IMR-90 (cell line): ENCODE results near the gene B4GALNT2. TPM values are rescaled to one million over a fixed set of nuclear protein-coding genes. Genes with fewer than 3 reads are reported as not detected.

Experiments used
- ATAC-seq: fragments of 200-7000 bp; cut with Tn5 transposase; 2 replicates; pipeline ENCODE4 v1.9.1; 2020; ENCODE audit warnings: low read depth, mild to moderate bottlenecking, moderate library complexity
- BruUV-seq: library from RNA; stranded (reverse); fragments of 400-500 nt; replicated peaks from 2 replicates; lab custom pipeline; 2021; lab: Mats Ljungman, UMichigan
- CTCF ChIA-PET: fragments of 300-600 bp; formaldehyde crosslinking; extraction: SDS; loops from one replicate; lab custom pipeline; 2021; ENCODE audit warnings: antibody characterized with exemption; lab: Yijun Ruan, JAX
- POLR2A ChIA-PET: fragments of 300-600 bp; sonication (Branson Sonifier 250); formaldehyde crosslinking; loops from one replicate; lab custom pipeline; 2022; ENCODE audit warnings: antibody characterized with exemption; ENCODE audit not compliant: unreplicated experiment; lab: Charles Lee
- DNase-seq: peaks from one replicate; pipeline ENCODE4 v3.0.0; 2013
- H2AFZ ChIP-seq: replicated peaks from 2 replicates; pipeline ENCODE3; 2013; ENCODE audit warnings: low read length, mild to moderate bottlenecking; ENCODE audit not compliant: poor library complexity
- H2AK5ac ChIP-seq: 2 replicates; pipeline ENCODE4 v1.6.1; 2013; ENCODE audit warnings: low read depth, low read length, inconsistent platforms
- H2AK9ac ChIP-seq: replicated peaks from 2 replicates; pipeline ENCODE3; 2013; ENCODE audit warnings: mild to moderate bottlenecking, low read depth, low read length, moderate library complexity; ENCODE audit not compliant: poor library complexity
- H2BK120ac ChIP-seq: 2 replicates; pipeline ENCODE4 v1.6.1; 2013; ENCODE audit warnings: low read depth, low read length, inconsistent platforms
- H2BK15ac ChIP-seq: 3 replicates; pipeline ENCODE4 v1.6.1; 2013; ENCODE audit warnings: low read depth, low read length, inconsistent platforms
- H2BK20ac ChIP-seq: 2 replicates; pipeline ENCODE4 v1.6.1; 2013; ENCODE audit warnings: low read depth, mild to moderate bottlenecking, inconsistent platforms, low read length, moderate library complexity
- H2BK5ac ChIP-seq: 2 replicates; pipeline ENCODE4 v1.6.1; 2013; ENCODE audit warnings: mild to moderate bottlenecking, low read depth, low read length, inconsistent platforms; ENCODE audit not compliant: poor library complexity, severe bottlenecking
- H3K14ac ChIP-seq: replicated peaks from 2 replicates; pipeline ENCODE4 v1.6.1; 2013; ENCODE audit warnings: low read depth, low read length, inconsistent platforms
- H3K18ac ChIP-seq: 2 replicates; pipeline ENCODE4 v1.6.1; 2013; ENCODE audit warnings: low read depth, low read length, control low read depth
- H3K23ac ChIP-seq: 2 replicates; pipeline ENCODE4 v1.6.1; 2013; ENCODE audit warnings: low read depth, low read length, inconsistent platforms
- H3K27ac ChIP-seq: 2 replicates; pipeline ENCODE4 v1.5.1; 2013; ENCODE audit warnings: mild to moderate bottlenecking, control low read depth, low read length; ENCODE audit not compliant: insufficient read depth
- H3K27me3 ChIP-seq: 2 replicates; pipeline ENCODE4 v1.6.1; 2013; ENCODE audit warnings: low read length; ENCODE audit not compliant: control insufficient read depth, insufficient read depth
- H3K36me3 ChIP-seq: 2 replicates; pipeline ENCODE4 v1.6.1; 2013; ENCODE audit warnings: low read length, mixed read lengths; ENCODE audit not compliant: control insufficient read depth, insufficient read depth
- H3K4ac ChIP-seq: 2 replicates; pipeline ENCODE4 v1.6.1; 2013; ENCODE audit warnings: low read depth, low read length, inconsistent platforms
- H3K4me1 ChIP-seq: 2 replicates; pipeline ENCODE4 v1.6.1; 2013; ENCODE audit warnings: low read length, mixed read lengths; ENCODE audit not compliant: control insufficient read depth, insufficient read depth
- H3K4me2 ChIP-seq: 2 replicates; pipeline ENCODE4 v1.6.1; 2013; ENCODE audit warnings: low read depth, mild to moderate bottlenecking, control low read depth, low read length, moderate library complexity
- H3K4me3 ChIP-seq: 2 replicates; pipeline ENCODE4 v1.5.1; 2013; ENCODE audit warnings: low read depth, mild to moderate bottlenecking, control low read depth, low read length, moderate library complexity; ENCODE audit not compliant: insufficient read depth
- H3K56ac ChIP-seq: 2 replicates; pipeline ENCODE4 v1.6.1; 2013; ENCODE audit warnings: low read length, inconsistent platforms; ENCODE audit not compliant: insufficient read depth; ENCODE audit errors: extremely low read depth
- H3K79me1 ChIP-seq, 2 experiments: 2 replicates each; pipeline ENCODE4 v1.6.1; 2013; ENCODE audit warnings: low read length in 2 of 2, inconsistent platforms in 1 of 2, low read depth in 1 of 2
- H3K9ac ChIP-seq: 2 replicates; pipeline ENCODE4 v1.6.1; 2013; ENCODE audit warnings: low read depth, low read length, control low read depth
- H3K9me1 ChIP-seq: 2 replicates; pipeline ENCODE4 v1.6.1; 2013; ENCODE audit warnings: low read length, inconsistent platforms; ENCODE audit not compliant: insufficient read depth
- H3K9me3 ChIP-seq: 2 replicates; pipeline ENCODE4 v1.6.1; 2013; ENCODE audit warnings: low read length; ENCODE audit not compliant: control insufficient read depth, insufficient read depth
- H4K20me1 ChIP-seq: 2 replicates; pipeline ENCODE4 v1.6.1; 2013; ENCODE audit warnings: low read length, inconsistent platforms; ENCODE audit not compliant: insufficient read depth
- H4K5ac ChIP-seq: 2 replicates; pipeline ENCODE4 v1.6.1; 2013; ENCODE audit warnings: mild to moderate bottlenecking, low read depth, low read length, control low read depth
- H4K8ac ChIP-seq, 2 experiments: 2 replicates each; pipeline ENCODE4 v1.6.1; 2013; ENCODE audit warnings: low read depth in 2 of 2, low read length in 2 of 2, control low read depth in 1 of 2, inconsistent platforms in 1 of 2
- H4K91ac ChIP-seq: 2 replicates; pipeline ENCODE4 v1.6.1; 2013; ENCODE audit warnings: low read depth, low read length, inconsistent platforms; ENCODE audit not compliant: insufficient read depth
- BHLHE40 ChIP-seq: fragments of 150-350 bp; IDR thresholded peaks from 2 replicates; pipeline ENCODE4 v1.6.1; 2016; ENCODE audit warnings: mild to moderate bottlenecking, low read depth, low read length
- CEBPB ChIP-seq: IDR thresholded peaks from 2 replicates; pipeline ENCODE4 v1.6.1; 2012; ENCODE audit warnings: low read depth, low read length, improper control_type of control experiment
- CHD1 ChIP-seq: IDR thresholded peaks from 2 replicates; pipeline ENCODE4 v1.6.1; 2012; ENCODE audit warnings: low read depth, low read length, improper control_type of control experiment
- FOS ChIP-seq: fragments of 150-350 bp; IDR thresholded peaks from 2 replicates; pipeline ENCODE4 v1.6.1; 2016; ENCODE audit warnings: low read depth, low read length
- MAFK ChIP-seq: IDR thresholded peaks from 2 replicates; pipeline ENCODE4 v1.6.1; 2012; ENCODE audit warnings: low read depth, low read length, improper control_type of control experiment
- MAZ ChIP-seq: IDR thresholded peaks from 2 replicates; pipeline ENCODE4 v1.6.1; 2012; ENCODE audit warnings: low read depth, mild to moderate bottlenecking, low read length, improper control_type of control experiment, moderate library complexity, borderline replicate concordance
- MXI1 ChIP-seq: IDR thresholded peaks from 2 replicates; pipeline ENCODE4 v1.6.1; 2012; ENCODE audit warnings: low read depth, mild to moderate bottlenecking, low read length, moderate library complexity, borderline replicate concordance
- NFE2L2 ChIP-seq: fragments of 150-350 bp; IDR thresholded peaks from 2 replicates; pipeline ENCODE4 v1.6.1; 2016; ENCODE audit warnings: low read depth, mild to moderate bottlenecking, low read length
- POLR2A ChIP-seq: IDR thresholded peaks from 2 replicates; pipeline ENCODE4 v1.6.1; 2012; ENCODE audit warnings: mild to moderate bottlenecking, low read depth, low read length
- RAD21 ChIP-seq: IDR thresholded peaks from 2 replicates; pipeline ENCODE4 v1.6.1; 2012; ENCODE audit warnings: low read length, improper control_type of control experiment
- RCOR1 ChIP-seq: IDR thresholded peaks from 2 replicates; pipeline ENCODE4 v1.6.1; 2012; ENCODE audit warnings: mild to moderate bottlenecking, low read length, improper control_type of control experiment; ENCODE audit not compliant: insufficient replicate concordance
- RFX5 ChIP-seq: IDR thresholded peaks from 2 replicates; pipeline ENCODE4 v1.8.0; 2012; ENCODE audit warnings: low read depth, mild to moderate bottlenecking, low read length, moderate library complexity
- SMC3 ChIP-seq: fragments of 150-350 bp; IDR thresholded peaks from 2 replicates; pipeline ENCODE4 v1.6.1; 2016; ENCODE audit warnings: low read depth, mild to moderate bottlenecking, antibody characterized with exemption, low read length, moderate library complexity
- WGBS, 2 experiments: methylation state at CpG; one replicate each; pipeline versions ENCODE4 v1.1.5 to v1.1.7; 2013; ENCODE audit warnings: missing lambda C conversion rate in 2 of 2; ENCODE audit not compliant: insufficient read length in 1 of 2; ENCODE audit errors: extremely low coverage in 2 of 2; 5-methylcytosine and 5-hydroxymethylcytosine counted together
- dilution Hi-C: fragments of 300-500 bp; cut with HindIII; formaldehyde crosslinking; loops from one replicate; pipeline ENCODE4 v1.14.3; 2018; ENCODE audit warnings: low sequenced_read_pairs; ENCODE audit not compliant: unreplicated experiment
- in situ Hi-C: fragments of 300-500 bp; cut with MboI; formaldehyde crosslinking; loops from 3 replicates; pipeline ENCODE4 v1.14.3; 2019; ENCODE audit warnings: low sequenced_read_pairs, inconsistent platforms, mixed read lengths
- intact Hi-C: fragments of 100-400 bp; cut with micrococcal nuclease; formaldehyde crosslinking; loops from 2 replicates; pipeline ENCODE4 v1.10.0; 2022
- polyA plus RNA-seq, 3 experiments: library from polyadenylated mRNA; depleted of rRNA; stranded (reverse); fragments of >200 nt; gene quantifications; 2 replicates each; pipeline ENCODE4 v1.2.3, GENCODE V29; 2012; ENCODE audit warnings: low replicate concordance in 1 of 3
- total RNA-seq: library from RNA; depleted of rRNA; stranded (reverse); fragments of >200 nt; gene quantifications from 2 replicates; pipeline ENCODE4 v1.2.3, GENCODE V29; 2012
- TF ChIP-seq, protein P1 (sequence below): fragments of 150-350 bp; IDR thresholded peaks from 2 replicates; pipeline ENCODE4 v1.6.1; 2016; ENCODE audit warnings: low read depth, mild to moderate bottlenecking, low read length, moderate library complexity, borderline replicate concordance
- TF ChIP-seq, protein P2 (sequence below): fragments of 150-350 bp; IDR thresholded peaks from 2 replicates; pipeline ENCODE4 v1.6.1; 2017; ENCODE audit warnings: mild to moderate bottlenecking, antibody characterized with exemption, low read length, low read depth
- TF ChIP-seq, protein P3 (sequence below): conservative IDR thresholded peaks from 2 replicates; pipeline ENCODE4 v1.5.1; 2012; ENCODE audit warnings: mild to moderate bottlenecking, low read depth, low read length, improper control_type of control experiment

Gene B4GALNT2
- total and polyA plus RNA-seq, 2 of the 4 experiments (the other 2 are of a cell fraction): not detected

DNA sequence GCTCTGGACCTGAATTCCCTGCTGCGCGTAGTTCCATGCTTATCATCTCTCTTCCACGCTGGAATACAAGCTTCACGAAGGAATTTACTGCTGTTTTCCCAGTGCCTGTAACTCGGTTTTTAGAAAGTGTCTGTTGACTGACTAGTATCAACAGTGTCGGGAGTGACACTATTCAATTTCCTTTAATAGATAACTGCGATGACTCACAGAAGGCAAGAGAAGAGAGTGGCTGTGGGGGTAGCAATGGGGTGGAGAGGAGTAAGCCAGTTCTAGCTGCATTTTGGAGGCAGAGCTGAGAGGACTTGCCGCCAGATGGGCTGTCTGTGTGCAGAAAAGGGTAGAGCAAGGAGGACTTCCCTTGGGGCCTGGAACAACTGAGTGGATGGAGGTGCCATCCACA lies 25.2 kb downstream of the B4GALNT2 start:
- BruUV-seq: no TSS peak
- H3K4ac ChIP-seq: no peak overlapping the region
- DNase-seq: peak; percentile 19
- H2BK120ac ChIP-seq: no peak overlapping the region
- no peak overlapping the region for H3K27ac ChIP-seq
- no peak overlapping the region for H3K9ac ChIP-seq
- H3K9me3 ChIP-seq: no peaks in the 10 kb centered on the region
- dilution Hi-C loops (no loop called here), intact Hi-C loops (no loop called here), in situ Hi-C loops (no loop called here)
- H3K27me3 ChIP-seq: peaks cover 9% of the 10 kb centered on the region
- H4K20me1 ChIP-seq: no peaks in the 10 kb centered on the region
- POLR2A ChIA-PET: no interaction called here
- no peak overlapping the region for H4K8ac ChIP-seq
- no peak overlapping the region for H4K5ac ChIP-seq
- no peak overlapping the region for H2BK5ac ChIP-seq
- 0 out of 2 replicates have a peak overlapping the region, but pooled peaks have one; percentile 52 for H3K14ac ChIP-seq
- H4K91ac ChIP-seq: no peak overlapping the region
- peak overlapping the region; percentile 30; the same call in 1 of the 2 replicates for H2AK5ac ChIP-seq
- H3K4me3 ChIP-seq: no peak overlapping the region
- H3K56ac ChIP-seq: no peak overlapping the region
- H3K18ac ChIP-seq: no peak overlapping the region
- CTCF ChIA-PET: interaction anchor here (1.3 kb wide), 1 partner anchor 22 kb away, joined by 3 read pairs; no protein-coding TSS in a partner anchor
- no peaks in the 10 kb centered on the region for H3K79me1 ChIP-seq
- H3K9me1 ChIP-seq: peaks cover 3% of the 10 kb centered on the region; the same call in 1 of the 2 replicates
- WGBS, 2 experiments: 69% methylated on average over 4 of the region's 8 CpGs; no CpG with 5 or more reads in 1 of the 2 experiments
- peaks cover 6% of the 10 kb centered on the region; the same call in 1 of the 2 replicates for H3K4me1 ChIP-seq
- H2AFZ ChIP-seq: peak overlapping the region; percentile 3
- H2BK20ac ChIP-seq: no peak overlapping the region
- H3K36me3 ChIP-seq: no peaks in the 10 kb centered on the region
- no peak overlapping the region for H3K4me2 ChIP-seq
- H2BK15ac ChIP-seq: no peak overlapping the region
- peak; percentile 62 for ATAC-seq
- H2AK9ac ChIP-seq: no peak overlapping the region
- no peak for TF ChIP-seq NFE2L2
- TF ChIP-seq MAZ: no peak
- TF ChIP-seq MXI1: no peak
- TF ChIP-seq, protein P1, sequence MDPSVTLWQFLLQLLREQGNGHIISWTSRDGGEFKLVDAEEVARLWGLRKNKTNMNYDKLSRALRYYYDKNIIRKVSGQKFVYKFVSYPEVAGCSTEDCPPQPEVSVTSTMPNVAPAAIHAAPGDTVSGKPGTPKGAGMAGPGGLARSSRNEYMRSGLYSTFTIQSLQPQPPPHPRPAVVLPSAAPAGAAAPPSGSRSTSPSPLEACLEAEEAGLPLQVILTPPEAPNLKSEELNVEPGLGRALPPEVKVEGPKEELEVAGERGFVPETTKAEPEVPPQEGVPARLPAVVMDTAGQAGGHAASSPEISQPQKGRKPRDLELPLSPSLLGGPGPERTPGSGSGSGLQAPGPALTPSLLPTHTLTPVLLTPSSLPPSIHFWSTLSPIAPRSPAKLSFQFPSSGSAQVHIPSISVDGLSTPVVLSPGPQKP: no peak
- TF ChIP-seq POLR2A: no peak
- no peak for TF ChIP-seq RAD21
- no peak for TF ChIP-seq CHD1
- TF ChIP-seq, protein P2, sequence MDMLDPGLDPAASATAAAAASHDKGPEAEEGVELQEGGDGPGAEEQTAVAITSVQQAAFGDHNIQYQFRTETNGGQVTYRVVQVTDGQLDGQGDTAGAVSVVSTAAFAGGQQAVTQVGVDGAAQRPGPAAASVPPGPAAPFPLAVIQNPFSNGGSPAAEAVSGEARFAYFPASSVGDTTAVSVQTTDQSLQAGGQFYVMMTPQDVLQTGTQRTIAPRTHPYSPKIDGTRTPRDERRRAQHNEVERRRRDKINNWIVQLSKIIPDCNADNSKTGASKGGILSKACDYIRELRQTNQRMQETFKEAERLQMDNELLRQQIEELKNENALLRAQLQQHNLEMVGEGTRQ: no peak
- no peak for TF ChIP-seq BHLHE40
- no peak for TF ChIP-seq CEBPB
- TF ChIP-seq SMC3: no peak
- TF ChIP-seq RCOR1: no peak
- TF ChIP-seq MAFK: no peak
- TF ChIP-seq FOS: no peak
- TF ChIP-seq, protein P3, sequence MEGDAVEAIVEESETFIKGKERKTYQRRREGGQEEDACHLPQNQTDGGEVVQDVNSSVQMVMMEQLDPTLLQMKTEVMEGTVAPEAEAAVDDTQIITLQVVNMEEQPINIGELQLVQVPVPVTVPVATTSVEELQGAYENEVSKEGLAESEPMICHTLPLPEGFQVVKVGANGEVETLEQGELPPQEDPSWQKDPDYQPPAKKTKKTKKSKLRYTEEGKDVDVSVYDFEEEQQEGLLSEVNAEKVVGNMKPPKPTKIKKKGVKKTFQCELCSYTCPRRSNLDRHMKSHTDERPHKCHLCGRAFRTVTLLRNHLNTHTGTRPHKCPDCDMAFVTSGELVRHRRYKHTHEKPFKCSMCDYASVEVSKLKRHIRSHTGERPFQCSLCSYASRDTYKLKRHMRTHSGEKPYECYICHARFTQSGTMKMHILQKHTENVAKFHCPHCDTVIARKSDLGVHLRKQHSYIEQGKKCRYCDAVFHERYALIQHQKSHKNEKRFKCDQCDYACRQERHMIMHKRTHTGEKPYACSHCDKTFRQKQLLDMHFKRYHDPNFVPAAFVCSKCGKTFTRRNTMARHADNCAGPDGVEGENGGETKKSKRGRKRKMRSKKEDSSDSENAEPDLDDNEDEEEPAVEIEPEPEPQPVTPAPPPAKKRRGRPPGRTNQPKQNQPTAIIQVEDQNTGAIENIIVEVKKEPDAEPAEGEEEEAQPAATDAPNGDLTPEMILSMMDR: no peak
- no peak for TF ChIP-seq RFX5
- no peak overlapping the region for H3K23ac ChIP-seq
